ENCODE data around the gene TMEM117.

GRCh38 chr12:44029194-44029593, 193.3 kb downstream of the TMEM117 start:
- no peak for TF ChIP-seq CTCF (IDR thresholded peaks at IDR 0.05; ENCODE audit: low read depth, low read length)
- no peak for TF ChIP-seq EZH2phosphoT487 (IDR thresholded peaks at IDR 0.05; ENCODE audit: low read depth)
